Measurements from ENCODE around the gene HNRNPA1.

DNA sequence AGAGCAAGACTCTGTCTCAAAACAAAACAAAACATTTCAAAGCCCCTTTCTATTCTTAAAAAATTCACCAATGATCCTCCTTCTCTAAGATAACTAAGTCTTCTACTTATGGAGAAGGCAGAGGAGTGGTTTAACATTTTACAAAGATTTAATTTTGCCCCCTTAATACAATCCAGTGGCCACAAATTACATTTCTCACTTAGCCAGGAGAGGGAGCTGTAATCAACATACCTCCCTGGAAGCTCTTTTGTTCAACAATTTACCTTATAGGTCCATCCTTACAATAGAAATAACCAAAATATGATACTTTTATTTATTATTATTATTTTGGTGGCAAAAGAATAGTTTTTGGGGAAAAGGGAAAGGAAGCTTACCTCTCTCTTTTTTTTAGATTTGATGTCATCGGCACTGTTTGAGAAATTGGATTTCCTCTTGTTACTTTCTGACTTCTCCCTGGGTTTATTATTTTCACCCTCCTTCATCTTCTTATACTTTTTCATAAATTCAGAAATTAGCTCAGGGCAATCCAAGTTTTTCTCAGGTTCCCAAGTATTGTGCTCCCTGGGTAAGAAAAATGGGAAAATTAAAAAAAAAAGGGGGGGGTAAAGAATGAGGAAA lies 28.8 kb upstream of the HNRNPA1 start:
- TF ChIP-seq POLR2A (IDR thresholded peaks at IDR 0.05; ENCODE audit: low read length) (no peak), GATA1 (IDR thresholded peaks at IDR 0.05; ENCODE audit: low read depth, low read length) (no peak)
